SIG-M5 treated with dmso at 0.1 percent for 504 hours (cell line): ENCODE data around the gene MON1A.
A peak's percentile ranks its signal among the peaks of the same experiment; 100 is the strongest.
"Not testable (repeated sequence)": the region's sequence is repeated elsewhere in the genome, so short reads cannot be mapped to it uniquely, and the experiment has no call there.

ENCODE experiments used
- DNase-seq: peaks from one replicate; lab custom pipeline; 2025; ENCODE audit not compliant: unreplicated experiment; lab: John Stamatoyannopoulos, UW

Gene MON1A

GRCh38 chr3:49929291-49930167 is at the start of gene MON1A:
Gene MON1A (minus strand): TSS chr3:49929811. CDS start chr3:49913346, 16,465 bp downstream.
- peak; percentile 78 for DNase-seq

- DNase-seq: no peak
Measured at GRCh38 chr3:49976942-49977341, 47.3 kb upstream of the MON1A start.

- no peak for DNase-seq
Measured at GRCh38 chr3:49972656-49973055, 43.0 kb upstream of the MON1A start.

GRCh38 chr3:49968346-49968745 is 38.7 kb upstream of the MON1A start:
- DNase-seq: no peak

- no peak for DNase-seq
Measured at GRCh38 chr3:49967291-49967690, 37.7 kb upstream of the MON1A start.

GRCh38 chr3:49966233-49966942 is 36.8 kb upstream of the MON1A start:
- no peak for DNase-seq

- DNase-seq: no peak
Measured at GRCh38 chr3:49955636-49956035, 26.0 kb upstream of the MON1A start.

GRCh38 chr3:49952924-49953323 is 23.3 kb upstream of the MON1A start:
- no peak for DNase-seq

- DNase-seq: no peak
Measured at GRCh38 chr3:49942651-49943050, 13.0 kb upstream of the MON1A start.

GRCh38 chr3:49940667-49941249 is 11.1 kb upstream of the MON1A start:
- peak; percentile 32 for DNase-seq

GRCh38 chr3:49939858-49940666 is 10.5 kb upstream of the MON1A start, which contains the start of gene RBM6:
Gene RBM6 (plus strand): TSS chr3:49940150. CDS start chr3:49962642, 22,492 bp downstream.
- peak; percentile 98 for DNase-seq

GRCh38 chr3:49937090-49937489 is 7.5 kb upstream of the MON1A start:
- peak; percentile 60 for DNase-seq

GRCh38 chr3:49932281-49932680 is 2.7 kb upstream of the MON1A start:
- not testable (repeated sequence) for DNase-seq

GRCh38 chr3:49930922-49931321 is 1.3 kb upstream of the MON1A start:
- no peak for DNase-seq

GRCh38 chr3:49930168-49930690 is 618 bp upstream of the MON1A start:
- no peak for DNase-seq

- no peak for DNase-seq
Measured at GRCh38 chr3:49928481-49929017, 1.1 kb downstream of the MON1A start.

GRCh38 chr3:49927798-49928197 is 1.8 kb downstream of the MON1A start:
- DNase-seq: no peak

GRCh38 chr3:49926117-49926728 is 3.4 kb downstream of the MON1A start:
- DNase-seq: no peak

GRCh38 chr3:49925485-49925884 is 4.1 kb downstream of the MON1A start:
- no peak for DNase-seq

GRCh38 chr3:49924683-49925082 is 4.9 kb downstream of the MON1A start:
- DNase-seq: no peak
